ENCODE results near the gene CRABP1. TPM values are rescaled to one million over a fixed set of nuclear protein-coding genes. Genes with fewer than 3 reads are reported as not detected.

CRABP1 gene
- total RNA-seq, 1 experiment from 2014 or later, result 444 TPM

GRCh38 chr15:78361771-78362506, 21.8 kb downstream of the CRABP1 start:
- DNase-seq (ENCODE audit: low spot score) (no peak), ATAC-seq (no peak)
- Mint-ChIP-seq H3K9me3 (no peaks in the 10 kb centered on the region), H3K36me3 (no peaks in the 10 kb centered on the region), H3K27ac (no peak overlapping the region), H3K4me3 (no peak overlapping the region), H3K27me3 (ENCODE audit: low read depth) (no peaks in the 10 kb centered on the region), H3K4me1 (peaks cover 30% of the 10 kb centered on the region)
- POLR2A ChIA-PET, result no interaction called here
- CTCF ChIA-PET, result interaction anchor here (2.0 kb wide), 1 partner anchor 53 kb away, joined by 5 read pairs; no protein-coding TSS in a partner anchor
- TF ChIP-seq SMAD3 (CRISPR knock-in tag; IDR thresholded peaks at IDR 0.05; ENCODE audit: borderline replicate concordance) (no peak), JUN (CRISPR knock-in tag; IDR thresholded peaks at IDR 0.05) (no peak), ELF4 (CRISPR knock-in tag; IDR thresholded peaks at IDR 0.05; ENCODE audit: low read depth) (no peak), ZNF263 (CRISPR knock-in tag; IDR thresholded peaks at IDR 0.05; ENCODE audit: low read depth) (no peak), JAZF1 (CRISPR knock-in tag; IDR thresholded peaks at IDR 0.05) (no peak), TEAD4 (CRISPR knock-in tag; IDR thresholded peaks at IDR 0.05) (no peak), NR3C1 (CRISPR knock-in tag; conservative IDR thresholded peaks at IDR 0.05; ENCODE audit: low read depth) (no peak), ESRRA (CRISPR knock-in tag; IDR thresholded peaks at IDR 0.05; ENCODE audit: borderline replicate concordance) (no peak), ZNF423 (CRISPR knock-in tag; IDR thresholded peaks at IDR 0.05) (no peak), ZNF121 (CRISPR knock-in tag; IDR thresholded peaks at IDR 0.05) (no peak)
- TF ChIP-seq, protein P1, sequence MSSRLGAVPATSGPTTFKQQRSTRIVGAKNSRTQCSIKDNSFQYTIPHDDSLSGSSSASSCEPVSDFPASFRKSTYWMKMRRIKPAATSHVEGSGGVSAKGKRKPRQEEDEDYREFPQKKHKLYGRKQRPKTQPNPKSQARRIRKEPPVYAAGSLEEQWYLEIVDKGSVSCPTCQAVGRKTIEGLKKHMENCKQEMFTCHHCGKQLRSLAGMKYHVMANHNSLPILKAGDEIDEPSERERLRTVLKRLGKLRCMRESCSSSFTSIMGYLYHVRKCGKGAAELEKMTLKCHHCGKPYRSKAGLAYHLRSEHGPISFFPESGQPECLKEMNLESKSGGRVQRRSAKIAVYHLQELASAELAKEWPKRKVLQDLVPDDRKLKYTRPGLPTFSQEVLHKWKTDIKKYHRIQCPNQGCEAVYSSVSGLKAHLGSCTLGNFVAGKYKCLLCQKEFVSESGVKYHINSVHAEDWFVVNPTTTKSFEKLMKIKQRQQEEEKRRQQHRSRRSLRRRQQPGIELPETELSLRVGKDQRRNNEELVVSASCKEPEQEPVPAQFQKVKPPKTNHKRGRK (CRISPR knock-in tag; IDR thresholded peaks at IDR 0.05; ENCODE audit: borderline replicate concordance), result no peak
- TF ChIP-seq, protein P2, sequence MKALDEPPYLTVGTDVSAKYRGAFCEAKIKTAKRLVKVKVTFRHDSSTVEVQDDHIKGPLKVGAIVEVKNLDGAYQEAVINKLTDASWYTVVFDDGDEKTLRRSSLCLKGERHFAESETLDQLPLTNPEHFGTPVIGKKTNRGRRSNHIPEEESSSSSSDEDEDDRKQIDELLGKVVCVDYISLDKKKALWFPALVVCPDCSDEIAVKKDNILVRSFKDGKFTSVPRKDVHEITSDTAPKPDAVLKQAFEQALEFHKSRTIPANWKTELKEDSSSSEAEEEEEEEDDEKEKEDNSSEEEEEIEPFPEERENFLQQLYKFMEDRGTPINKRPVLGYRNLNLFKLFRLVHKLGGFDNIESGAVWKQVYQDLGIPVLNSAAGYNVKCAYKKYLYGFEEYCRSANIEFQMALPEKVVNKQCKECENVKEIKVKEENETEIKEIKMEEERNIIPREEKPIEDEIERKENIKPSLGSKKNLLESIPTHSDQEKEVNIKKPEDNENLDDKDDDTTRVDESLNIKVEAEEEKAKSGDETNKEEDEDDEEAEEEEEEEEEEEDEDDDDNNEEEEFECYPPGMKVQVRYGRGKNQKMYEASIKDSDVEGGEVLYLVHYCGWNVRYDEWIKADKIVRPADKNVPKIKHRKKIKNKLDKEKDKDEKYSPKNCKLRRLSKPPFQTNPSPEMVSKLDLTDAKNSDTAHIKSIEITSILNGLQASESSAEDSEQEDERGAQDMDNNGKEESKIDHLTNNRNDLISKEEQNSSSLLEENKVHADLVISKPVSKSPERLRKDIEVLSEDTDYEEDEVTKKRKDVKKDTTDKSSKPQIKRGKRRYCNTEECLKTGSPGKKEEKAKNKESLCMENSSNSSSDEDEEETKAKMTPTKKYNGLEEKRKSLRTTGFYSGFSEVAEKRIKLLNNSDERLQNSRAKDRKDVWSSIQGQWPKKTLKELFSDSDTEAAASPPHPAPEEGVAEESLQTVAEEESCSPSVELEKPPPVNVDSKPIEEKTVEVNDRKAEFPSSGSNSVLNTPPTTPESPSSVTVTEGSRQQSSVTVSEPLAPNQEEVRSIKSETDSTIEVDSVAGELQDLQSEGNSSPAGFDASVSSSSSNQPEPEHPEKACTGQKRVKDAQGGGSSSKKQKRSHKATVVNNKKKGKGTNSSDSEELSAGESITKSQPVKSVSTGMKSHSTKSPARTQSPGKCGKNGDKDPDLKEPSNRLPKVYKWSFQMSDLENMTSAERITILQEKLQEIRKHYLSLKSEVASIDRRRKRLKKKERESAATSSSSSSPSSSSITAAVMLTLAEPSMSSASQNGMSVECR (CRISPR knock-in tag; IDR thresholded peaks at IDR 0.05; ENCODE audit: borderline replicate concordance), result no peak
- TF ChIP-seq, protein P3, sequence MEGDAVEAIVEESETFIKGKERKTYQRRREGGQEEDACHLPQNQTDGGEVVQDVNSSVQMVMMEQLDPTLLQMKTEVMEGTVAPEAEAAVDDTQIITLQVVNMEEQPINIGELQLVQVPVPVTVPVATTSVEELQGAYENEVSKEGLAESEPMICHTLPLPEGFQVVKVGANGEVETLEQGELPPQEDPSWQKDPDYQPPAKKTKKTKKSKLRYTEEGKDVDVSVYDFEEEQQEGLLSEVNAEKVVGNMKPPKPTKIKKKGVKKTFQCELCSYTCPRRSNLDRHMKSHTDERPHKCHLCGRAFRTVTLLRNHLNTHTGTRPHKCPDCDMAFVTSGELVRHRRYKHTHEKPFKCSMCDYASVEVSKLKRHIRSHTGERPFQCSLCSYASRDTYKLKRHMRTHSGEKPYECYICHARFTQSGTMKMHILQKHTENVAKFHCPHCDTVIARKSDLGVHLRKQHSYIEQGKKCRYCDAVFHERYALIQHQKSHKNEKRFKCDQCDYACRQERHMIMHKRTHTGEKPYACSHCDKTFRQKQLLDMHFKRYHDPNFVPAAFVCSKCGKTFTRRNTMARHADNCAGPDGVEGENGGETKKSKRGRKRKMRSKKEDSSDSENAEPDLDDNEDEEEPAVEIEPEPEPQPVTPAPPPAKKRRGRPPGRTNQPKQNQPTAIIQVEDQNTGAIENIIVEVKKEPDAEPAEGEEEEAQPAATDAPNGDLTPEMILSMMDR (IDR thresholded peaks at IDR 0.05), result no peak

- H3K27ac Mint-ChIP-seq, result no peak overlapping the region; the same call in 1 of the 2 replicates
- no peak for DNase-seq (ENCODE audit: low spot score)
- H3K27me3 Mint-ChIP-seq (ENCODE audit: low read depth), result no peaks in the 10 kb centered on the region
- CTCF ChIA-PET, result no interaction called here
- H3K4me3 Mint-ChIP-seq, result no peak overlapping the region
- POLR2A ChIA-PET, result interaction anchor here (0.5 kb wide), 1 partner anchor 63 kb away, joined by 3 read pairs; no protein-coding TSS in a partner anchor
- H3K4me1 Mint-ChIP-seq, result peaks cover 29% of the 10 kb centered on the region
- H3K36me3 Mint-ChIP-seq, result no peaks in the 10 kb centered on the region
- no peaks in the 10 kb centered on the region for H3K9me3 Mint-ChIP-seq
- no peak for ATAC-seq
- no peak for TF ChIP-seq PRRX2 (CRISPR knock-in tag; IDR thresholded peaks at IDR 0.05)
- no peak for TF ChIP-seq IRF2 (CRISPR knock-in tag; IDR thresholded peaks at IDR 0.05; ENCODE audit: borderline replicate concordance, low read depth)
- TF ChIP-seq, protein P2 (CRISPR knock-in tag; IDR thresholded peaks at IDR 0.05; ENCODE audit: borderline replicate concordance), result no peak
- no peak for TF ChIP-seq ZNF138 (CRISPR knock-in tag; conservative IDR thresholded peaks at IDR 0.05)
- no peak for TF ChIP-seq SP1 (CRISPR knock-in tag; conservative IDR thresholded peaks at IDR 0.05)
- TF ChIP-seq ELF4 (CRISPR knock-in tag; IDR thresholded peaks at IDR 0.05; ENCODE audit: low read depth), result no peak
- no peak for TF ChIP-seq FOXP1 (CRISPR knock-in tag; IDR thresholded peaks at IDR 0.05; ENCODE audit: borderline replicate concordance)
- no peak for TF ChIP-seq SOX15 (CRISPR knock-in tag; IDR thresholded peaks at IDR 0.05)
- no peak for TF ChIP-seq TEAD1 (CRISPR knock-in tag; IDR thresholded peaks at IDR 0.05)
- TF ChIP-seq, protein P1 (CRISPR knock-in tag; IDR thresholded peaks at IDR 0.05; ENCODE audit: borderline replicate concordance), result no peak
Measured at GRCh38 chr15:78362716-78363380, 22.7 kb downstream of the CRABP1 start.
